GM12878 (cell line): Measurements from ENCODE around the gene GHRL. TPM values are rescaled to one million over a fixed set of nuclear protein-coding genes. Genes with fewer than 3 reads are reported as not detected.

Experiments
- ATAC-seq: fragments of 200-7000 bp; cut with Tn5 transposase; 3 replicates; pipeline ENCODE4 v1.9.1; 2020; ENCODE audit warnings: mild to moderate bottlenecking, moderate library complexity
- BruUV-seq: library from RNA; stranded (reverse); fragments of 400-500 nt; replicated peaks from 2 replicates; lab custom pipeline; 2021; lab: Mats Ljungman, UMichigan
- CTCF ChIA-PET: fragments of 300-600 bp; sonication (Branson Sonifier 250); formaldehyde crosslinking; extraction: SDS; loops from one replicate; lab custom pipeline; 2021; ENCODE audit warnings: inconsistent platforms; lab: Yijun Ruan, JAX
- POLR2A ChIA-PET: fragments of 350-600 bp; formaldehyde crosslinking; extraction: SDS; loops from one replicate; lab custom pipeline; 2021; ENCODE audit warnings: inconsistent platforms; lab: Charles Lee
- RAD21 ChIA-PET: fragments of 300-600 bp; sonication (Branson Sonifier 250); formaldehyde crosslinking; loops from one replicate; lab custom pipeline; 2023; ENCODE audit warnings: antibody characterized with exemption; ENCODE audit not compliant: unreplicated experiment; lab: Charles Lee
- SMC1A ChIA-PET: fragments of 300-600 bp; sonication (Branson Sonifier 250); formaldehyde crosslinking; loops from one replicate; lab custom pipeline; 2023; ENCODE audit not compliant: unreplicated experiment, uncharacterized antibody; lab: Charles Lee
- DNase-seq: peaks from one replicate; pipeline ENCODE4 v3.0.0-alpha.2; 2011; ENCODE audit warnings: low read depth, low spot score
- FAIRE-seq: peaks from 3 replicates; lab custom pipeline; 2011; peaks lifted over from hg19 to GRCh38; lab: Jason Lieb, UNC
- H2AFZ ChIP-seq: 2 replicates; pipeline ENCODE4 v1.6.0; 2011; ENCODE audit warnings: low read depth, low read length, control low read depth; ENCODE audit not compliant: control insufficient read depth
- H3K27ac ChIP-seq: 2 replicates; pipeline ENCODE4 v1.5.1; 2011; ENCODE audit warnings: control low read depth; ENCODE audit not compliant: control insufficient read depth, insufficient read depth
- H3K27me3 ChIP-seq, 2 experiments: replicated peaks in 1 of 2; 2 replicates each; pipeline versions ENCODE4 v1.6.0 to v1.6.1; 2011; ENCODE audit warnings: low read length in 1 of 2; ENCODE audit not compliant: control insufficient read depth in 2 of 2, insufficient read depth in 2 of 2
- H3K36me3 ChIP-seq, 2 experiments: 2 replicates each; pipeline ENCODE4 v1.5.1; 2011; ENCODE audit warnings: low read length in 1 of 2; ENCODE audit not compliant: control insufficient read depth in 2 of 2, insufficient read depth in 2 of 2
- H3K4me1 ChIP-seq: 2 replicates; pipeline ENCODE4 v1.6.1; 2011; ENCODE audit warnings: mild to moderate bottlenecking, low read length, moderate library complexity, mixed read lengths; ENCODE audit not compliant: control insufficient read depth, insufficient read depth
- H3K4me2 ChIP-seq: 2 replicates; pipeline ENCODE4 v1.6.0; 2011; ENCODE audit warnings: control low read depth; ENCODE audit not compliant: control insufficient read depth, insufficient read depth
- H3K4me3 ChIP-seq: fragments of 200-600 bp; sonication (generic); 2 replicates; pipeline ENCODE4 v1.5.1; 2016
- H3K79me2 ChIP-seq: 2 replicates; pipeline ENCODE4 v1.6.0; 2011; ENCODE audit warnings: low read length; ENCODE audit not compliant: control insufficient read depth, insufficient read depth
- H3K9ac ChIP-seq: 2 replicates; pipeline ENCODE4 v1.8.0; 2011; ENCODE audit warnings: low read length, control low read depth, mixed read lengths; ENCODE audit not compliant: control insufficient read depth, insufficient read depth
- H3K9me3 ChIP-seq: replicated peaks from 3 replicates; pipeline ENCODE4 v1.5.1; 2011; ENCODE audit warnings: mild to moderate bottlenecking, low read length; ENCODE audit not compliant: control insufficient read depth, insufficient read depth
- H4K20me1 ChIP-seq: 2 replicates; pipeline ENCODE4 v1.6.0; 2011; ENCODE audit not compliant: control insufficient read depth, insufficient read depth
- NR2C1 ChIP-seq: fragments of 450-650 bp; IDR thresholded peaks from 2 replicates; pipeline ENCODE4 v1.6.1; 2017; ENCODE audit warnings: antibody characterized with exemption, mild to moderate bottlenecking, moderate library complexity
- PML ChIP-seq: IDR thresholded peaks from 2 replicates; pipeline ENCODE4 v1.6.1; 2012; ENCODE audit warnings: low read length, inconsistent platforms
- TCF7 ChIP-seq: IDR thresholded peaks from 2 replicates; pipeline ENCODE4 v1.6.1; 2014; ENCODE audit warnings: antibody characterized with exemption, borderline replicate concordance
- ZNF207 ChIP-seq: fragments of 450-650 bp; IDR thresholded peaks from 2 replicates; pipeline ENCODE4 v1.6.1; 2014; ENCODE audit warnings: antibody characterized with exemption, mild to moderate bottlenecking, borderline replicate concordance
- WGBS: methylation state at CpG from one replicate; pipeline ENCODE4 v1.1.6; 2016; ENCODE audit warnings: low lambda C conversion rate; ENCODE audit not compliant: insufficient replicate concordance, insufficient coverage; ENCODE audit errors: missing lambda C conversion rate; 5-methylcytosine and 5-hydroxymethylcytosine counted together
- in situ Hi-C: fragments of 300-500 bp; cut with MboI; formaldehyde crosslinking; loops from 9 replicates; pipeline ENCODE4 v1.14.3; 2018; ENCODE audit warnings: mixed read lengths
- intact Hi-C: fragments of 100-400 bp; cut with micrococcal nuclease; formaldehyde crosslinking; loops from one replicate; pipeline ENCODE4 v1.14.2; 2022; ENCODE audit not compliant: unreplicated experiment
- polyA plus RNA-seq, 11 experiments: library from polyadenylated mRNA; depleted of rRNA in 4 of 11; unstranded in 6 of 11; stranded (reverse) in 5 of 11; fragments of >200 nt; fragmentation: Nextera tagmentation in 4 of 11; fragmentation: Illumina TruSeq in 1 of 11; extraction: Ambion mirVana in 4 of 11; extraction: Trizol in 1 of 11; gene quantifications; 1 replicate in 1 of 11; 2 replicates in 10 of 11; pipeline versions ENCODE4 v1.2.1 to v1.2.3, GENCODE V29; 2011 to 2016; ENCODE audit warnings: inconsistent platforms in 2 of 11, missing spikeins in 2 of 11, low read depth in 1 of 11
- total RNA-seq, 4 experiments: library from RNA; depleted of rRNA in 3 of 4; stranded (reverse); fragments of >200 nt in 3 of 4; fragmentation: Illumina TruSeq in 1 of 4; extraction: Trizol in 1 of 4; gene quantifications; 2 replicates each; pipeline versions ENCODE4 v1.2.1 to v1.2.3, GENCODE V29; 2013 to 2021
- TF ChIP-seq, protein P1 (sequence below): fragments of 450-650 bp; IDR thresholded peaks from 2 replicates; pipeline ENCODE4 v1.6.1; 2017; ENCODE audit warnings: mild to moderate bottlenecking

The GHRL gene
- total and polyA plus RNA-seq, 10 of the 15 experiments (the other 5 are each of a cell fraction or from before 2014, with no cell fraction given), result 0.35 to 2.2 (median 0.88) TPM

- TF ChIP-seq ZNF207 (no peak), NR2C1 (no peak), PML (no peak)
Measured at GRCh38 chr3:10279384-10280176, 13.2 kb downstream of the GHRL start (continued).

DNA sequence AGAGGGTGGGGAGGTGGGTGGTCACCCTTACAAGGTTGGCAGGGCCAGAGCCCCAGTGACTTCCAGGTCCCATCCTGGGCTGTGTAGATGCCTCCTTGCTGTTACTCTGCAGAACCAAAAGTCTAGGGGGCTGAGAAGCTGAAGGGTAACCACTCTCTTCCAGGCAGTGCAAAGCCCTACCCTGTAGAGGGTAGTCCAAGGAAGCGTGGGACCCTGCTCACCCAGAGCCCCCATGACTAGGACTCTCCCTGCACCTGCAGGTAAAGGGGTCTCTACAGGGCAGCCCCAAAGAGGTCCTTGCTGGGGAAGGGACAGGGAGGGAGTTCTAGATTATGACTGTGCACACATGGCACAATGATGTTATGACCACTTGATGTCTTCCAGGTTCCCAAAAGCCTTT, 14.2 kb downstream of the GHRL start:
- Histone ChIP-seq H3K4me3 (no peak overlapping the region), H3K27me3 (no peaks in the 10 kb centered on the region), H3K4me2 (no peak overlapping the region), H3K27ac (no peak overlapping the region), H3K4me1 (peaks cover 4% of the 10 kb centered on the region; the same call in 1 of the 2 replicates), H3K79me2 (peaks cover 17% of the 10 kb centered on the region), H4K20me1 (no peaks in the 10 kb centered on the region; the same call in 1 of the 2 replicates), H2AFZ (no peak overlapping the region), H3K9ac (no peak overlapping the region), H3K9me3 (no peaks in the 10 kb centered on the region), H3K36me3 (peaks cover 30 to 33% of the 10 kb centered on the region in 2 experiments; a peak in 3 of 4 replicates)
- DNase-seq (no peak), ATAC-seq (no peak), FAIRE-seq (no peak)
- RAD21 ChIA-PET, result no interaction called here
- BruUV-seq, result no TSS peak
- POLR2A ChIA-PET, result interaction anchor here (0.6 kb wide), 1 partner anchor 13 kb away, joined by 4 read pairs; no protein-coding TSS in a partner anchor
- TF ChIP-seq, protein P1, sequence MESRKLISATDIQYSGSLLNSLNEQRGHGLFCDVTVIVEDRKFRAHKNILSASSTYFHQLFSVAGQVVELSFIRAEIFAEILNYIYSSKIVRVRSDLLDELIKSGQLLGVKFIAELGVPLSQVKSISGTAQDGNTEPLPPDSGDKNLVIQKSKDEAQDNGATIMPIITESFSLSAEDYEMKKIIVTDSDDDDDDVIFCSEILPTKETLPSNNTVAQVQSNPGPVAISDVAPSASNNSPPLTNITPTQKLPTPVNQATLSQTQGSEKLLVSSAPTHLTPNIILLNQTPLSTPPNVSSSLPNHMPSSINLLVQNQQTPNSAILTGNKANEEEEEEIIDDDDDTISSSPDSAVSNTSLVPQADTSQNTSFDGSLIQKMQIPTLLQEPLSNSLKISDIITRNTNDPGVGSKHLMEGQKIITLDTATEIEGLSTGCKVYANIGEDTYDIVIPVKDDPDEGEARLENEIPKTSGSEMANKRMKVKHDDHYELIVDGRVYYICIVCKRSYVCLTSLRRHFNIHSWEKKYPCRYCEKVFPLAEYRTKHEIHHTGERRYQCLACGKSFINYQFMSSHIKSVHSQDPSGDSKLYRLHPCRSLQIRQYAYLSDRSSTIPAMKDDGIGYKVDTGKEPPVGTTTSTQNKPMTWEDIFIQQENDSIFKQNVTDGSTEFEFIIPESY, result no peak
- TF ChIP-seq TCF7, result no peak
- 100% methylated on average over 1 of the region's 1 CpG for WGBS
- intact Hi-C loops, result no loop called here
- CTCF ChIA-PET, result no interaction called here
- SMC1A ChIA-PET, result no interaction called here
- in situ Hi-C loops, result no loop called here
